WTC11 (cell line): ENCODE data around the gene FBXO7.

Experiments used
- CTCF ChIP-seq: fragments of 200-600 bp; IDR thresholded peaks from 2 replicates; pipeline ENCODE4 v1.8.0; 2022; ENCODE audit warnings: antibody characterized with exemption
- GABPB1 ChIP-seq: sonication (generic); formaldehyde crosslinking; IDR thresholded peaks from 2 replicates; pipeline ENCODE4 v1.8.1; 2023; ENCODE audit warnings: mild to moderate bottlenecking, missing genetic modification reagents
- ZSCAN18 ChIP-seq: fragments of 250-450 bp; sonication (Bioruptor Pico); IDR thresholded peaks from 2 replicates; pipeline ENCODE4 v2.1.2; 2022; ENCODE audit warnings: mild to moderate bottlenecking, moderate library complexity

GRCh38 chr22:32475468-32476010 lies 928 bp downstream of the FBXO7 start:
- TF ChIP-seq ZSCAN18 (CRISPR knock-in tag): no peak
- TF ChIP-seq GABPB1 (CRISPR knock-in tag): no peak
- TF ChIP-seq CTCF: no peak
